Body of pancreas (tissue), 4 donors: ENCODE measurements around the gene NUF2.

Source experiments
- POLR2A ChIP-seq, 3 donors: fragments of 450-650 bp; IDR thresholded peaks; one replicate each; pipeline ENCODE4 v1.6.1; 2016; ENCODE audit warnings: antibody characterized with exemption in 3 of 3, mild to moderate bottlenecking in 2 of 3
- TF ChIP-seq, protein P1 (sequence below), 7 experiments: fragments of 450-650 bp in 4 of 7; fragments of 200-600 bp in 3 of 7; sonication (generic) in 3 of 7; IDR thresholded peaks; one replicate each; pipeline ENCODE4 v1.5.1; 2016 to 2019; ENCODE audit warnings: antibody characterized with exemption in 7 of 7

DNA sequence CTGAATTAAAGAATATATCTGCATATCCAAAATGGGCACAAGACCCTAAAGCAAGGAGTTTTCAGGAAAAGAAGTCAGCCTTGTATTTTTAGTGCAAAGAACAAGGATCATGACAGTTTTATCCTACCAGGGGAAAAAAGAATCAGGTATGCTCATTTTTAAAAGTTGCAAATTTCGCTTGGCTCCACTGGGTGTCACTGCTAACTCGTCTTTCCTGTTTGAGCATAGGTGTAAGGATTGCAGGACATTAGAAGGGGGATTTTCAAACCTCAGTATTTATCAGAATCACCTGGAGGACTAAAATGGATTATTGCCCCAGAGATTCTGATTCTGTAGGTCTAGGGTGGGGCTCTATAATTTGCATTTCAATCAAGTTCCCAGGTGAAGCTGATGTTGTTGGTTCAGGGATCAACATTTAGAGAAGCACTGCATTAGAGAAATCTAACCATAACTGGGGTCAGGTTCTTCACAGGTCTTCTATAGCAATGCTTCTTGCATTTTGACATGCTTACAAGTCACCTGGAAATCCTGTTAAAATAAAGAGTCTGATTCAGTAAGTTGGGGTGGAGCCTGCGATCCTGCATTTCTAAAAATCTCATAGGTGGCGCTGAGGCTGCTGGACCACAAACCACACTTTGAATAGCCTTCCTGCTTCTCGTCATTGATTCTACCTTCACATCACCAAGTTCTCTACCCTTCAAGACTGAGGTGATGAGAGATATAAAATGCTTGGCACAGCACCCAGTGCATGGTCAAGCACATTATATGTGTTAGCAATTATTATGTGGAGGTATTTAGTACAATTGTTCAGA lies 39.6 kb downstream of the NUF2 start:
- TF ChIP-seq, protein P1, sequence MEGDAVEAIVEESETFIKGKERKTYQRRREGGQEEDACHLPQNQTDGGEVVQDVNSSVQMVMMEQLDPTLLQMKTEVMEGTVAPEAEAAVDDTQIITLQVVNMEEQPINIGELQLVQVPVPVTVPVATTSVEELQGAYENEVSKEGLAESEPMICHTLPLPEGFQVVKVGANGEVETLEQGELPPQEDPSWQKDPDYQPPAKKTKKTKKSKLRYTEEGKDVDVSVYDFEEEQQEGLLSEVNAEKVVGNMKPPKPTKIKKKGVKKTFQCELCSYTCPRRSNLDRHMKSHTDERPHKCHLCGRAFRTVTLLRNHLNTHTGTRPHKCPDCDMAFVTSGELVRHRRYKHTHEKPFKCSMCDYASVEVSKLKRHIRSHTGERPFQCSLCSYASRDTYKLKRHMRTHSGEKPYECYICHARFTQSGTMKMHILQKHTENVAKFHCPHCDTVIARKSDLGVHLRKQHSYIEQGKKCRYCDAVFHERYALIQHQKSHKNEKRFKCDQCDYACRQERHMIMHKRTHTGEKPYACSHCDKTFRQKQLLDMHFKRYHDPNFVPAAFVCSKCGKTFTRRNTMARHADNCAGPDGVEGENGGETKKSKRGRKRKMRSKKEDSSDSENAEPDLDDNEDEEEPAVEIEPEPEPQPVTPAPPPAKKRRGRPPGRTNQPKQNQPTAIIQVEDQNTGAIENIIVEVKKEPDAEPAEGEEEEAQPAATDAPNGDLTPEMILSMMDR (IDR thresholded peaks at IDR 0.05) = peak in 4 of 7 experiments; percentile 12 to 26 (median 14)
- no peak for TF ChIP-seq POLR2A (IDR thresholded peaks at IDR 0.05)
